ENCODE measurements around the gene IRGQ. TPM values are rescaled to one million over a fixed set of nuclear protein-coding genes. Genes with fewer than 3 reads are reported as not detected.
A peak's percentile ranks its signal among the peaks of the same experiment; 100 is the strongest.

The IRGQ gene
- total and polyA plus RNA-seq, 7 donors: 5.5 to 26.9 (median 21.5) TPM

- WGBS, 3 donors: 28 to 32% (median 29%) methylated on average over 12 of the region's 12 CpGs
- TF ChIP-seq CTCF (IDR thresholded peaks at IDR 0.05): no peak
- intact Hi-C loops (cut with DNase I): no loop called here
- Histone ChIP-seq H3K36me3 (ENCODE audit: insufficient read depth in 1 of 2, low read depth in 1 of 2) (peaks cover 0 to 33% of the 10 kb centered on the region in 2 donors), H3K4me3 (peak overlapping the region; percentile 97), H3K4me1 (peaks cover 12% of the 10 kb centered on the region), H3K9me3 (no peaks in the 10 kb centered on the region), H3K27ac (peak overlapping the region; percentile 86), H3K27me3 (ENCODE audit: insufficient read depth in 3 of 3, low read length in 2 of 3) (no peaks in the 10 kb centered on the region)
- DNase-seq (no peak), ATAC-seq (no peak)
Observed at GRCh38 chr19:43574424-43575155, 21.3 kb downstream of the IRGQ start.

- intact Hi-C loops (cut with DNase I): no loop called here
Observed at GRCh38 chr19:43572171-43572588, 23.8 kb downstream of the IRGQ start.

GRCh38 chr19:43570174-43570791 is 25.7 kb downstream of the IRGQ start:
- Histone ChIP-seq H3K27ac (no peak overlapping the region), H3K36me3 (ENCODE audit: insufficient read depth in 1 of 2, low read depth in 1 of 2) (peaks cover 0 to 33% of the 10 kb centered on the region in 2 donors), H3K4me3 (no peak overlapping the region), H3K9me3 (no peaks in the 10 kb centered on the region), H3K4me1 (peaks cover 8% of the 10 kb centered on the region), H3K27me3 (ENCODE audit: insufficient read depth in 3 of 3, low read length in 2 of 3) (no peaks in the 10 kb centered on the region)
- DNase-seq (no peak), ATAC-seq (no peak)
- intact Hi-C loops (cut with DNase I): no loop called here
- no peak for TF ChIP-seq CTCF (IDR thresholded peaks at IDR 0.05)
- 86 to 94% (median 88%) methylated on average over 5 of the region's 5 CpGs for WGBS, 3 donors

More at GRCh38 chr19:43572171-43572588, 23.8 kb downstream of the IRGQ start:
- H3K9me3 ChIP-seq: no peaks in the 10 kb centered on the region
- no peak for TF ChIP-seq CTCF (IDR thresholded peaks at IDR 0.05)
- WGBS, 3 donors: 81 to 89% (median 82%) methylated on average over 3 of the region's 3 CpGs
- DNase-seq (no peak), ATAC-seq (no peak)
- no peak overlapping the region for H3K27ac ChIP-seq
- no peak overlapping the region for H3K4me3 ChIP-seq
- peaks cover 0 to 33% of the 10 kb centered on the region in 2 donors for H3K36me3 ChIP-seq (ENCODE audit: insufficient read depth in 1 of 2, low read depth in 1 of 2)
- H3K4me1 ChIP-seq: peaks cover 12% of the 10 kb centered on the region
- H3K27me3 ChIP-seq (ENCODE audit: insufficient read depth in 3 of 3, low read length in 2 of 3): no peaks in the 10 kb centered on the region

GRCh38 chr19:43569657-43570056 is 26.3 kb downstream of the IRGQ start:
- intact Hi-C loops (cut with DNase I): no loop called here

More at GRCh38 chr19:43569657-43570056, 26.3 kb downstream of the IRGQ start:
- Histone ChIP-seq H3K36me3 (ENCODE audit: insufficient read depth in 1 of 2, low read depth in 1 of 2) (peaks cover 0 to 33% of the 10 kb centered on the region in 2 donors), H3K27me3 (ENCODE audit: insufficient read depth in 3 of 3, low read length in 2 of 3) (no peaks in the 10 kb centered on the region), H3K9me3 (no peaks in the 10 kb centered on the region), H3K27ac (no peak overlapping the region), H3K4me3 (no peak overlapping the region), H3K4me1 (peaks cover 7% of the 10 kb centered on the region)
- TF ChIP-seq CTCF (IDR thresholded peaks at IDR 0.05): no peak
- WGBS, 3 donors: 92 to 95% (median 93%) methylated on average over 5 of the region's 5 CpGs
- ATAC-seq: no peak
- no peak for DNase-seq

All from psoas muscle (tissue), 8 donors.